Measurements from ENCODE around the gene SALL1. TPM values are rescaled to one million over a fixed set of nuclear protein-coding genes. Genes with fewer than 3 reads are reported as not detected.

Gene SALL1
- polyA plus RNA-seq, 1 donor = 4.5 TPM

GRCh38 chr16:51150165-51150887 lies 744 bp downstream of the SALL1 start:
- peaks cover 11% of the 10 kb centered on the region for H3K9me3 ChIP-seq (ENCODE audit: control insufficient read depth, low read depth, low read length)
- WGBS (ENCODE audit: insufficient coverage, low lambda C conversion rate) = no CpG with 5 or more reads among the region's 53 CpGs
- peak overlapping the region; percentile 44 for H3K4me3 ChIP-seq (ENCODE audit: low read length)
- peaks cover 10% of the 10 kb centered on the region for H3K4me1 ChIP-seq (ENCODE audit: control insufficient read depth, insufficient read depth, low read length)
- peaks cover 88% of the 10 kb centered on the region for H3K27me3 ChIP-seq (ENCODE audit: control insufficient read depth, insufficient read depth, low read length)
- H3K27ac ChIP-seq (ENCODE audit: low read length) = peak overlapping the region; percentile 38
- DNase-seq = no peak
- H3K36me3 ChIP-seq (ENCODE audit: control insufficient read depth, insufficient read depth, low read length) = no peaks in the 10 kb centered on the region

GRCh38 chr16:51149721-51150164 lies 1.3 kb downstream of the SALL1 start:
- peaks cover 82% of the 10 kb centered on the region for H3K27me3 ChIP-seq (ENCODE audit: control insufficient read depth, insufficient read depth, low read length)
- H3K36me3 ChIP-seq (ENCODE audit: control insufficient read depth, insufficient read depth, low read length) = no peaks in the 10 kb centered on the region
- peaks cover 8% of the 10 kb centered on the region for H3K4me1 ChIP-seq (ENCODE audit: control insufficient read depth, insufficient read depth, low read length)
- WGBS (ENCODE audit: insufficient coverage, low lambda C conversion rate) = no CpG with 5 or more reads among the region's 35 CpGs
- peaks cover 10% of the 10 kb centered on the region for H3K9me3 ChIP-seq (ENCODE audit: control insufficient read depth, low read depth, low read length)
- peak overlapping the region; percentile 33 for H3K27ac ChIP-seq (ENCODE audit: low read length)
- DNase-seq = no peak
- H3K4me3 ChIP-seq (ENCODE audit: low read length) = peak overlapping the region; percentile 44

- H3K27me3 ChIP-seq (ENCODE audit: control insufficient read depth, insufficient read depth, low read length) = peaks cover 78% of the 10 kb centered on the region
Observed at GRCh38 chr16:51149251-51149661, 1.8 kb downstream of the SALL1 start.

GRCh38 chr16:51148678-51149228 lies 2.3 kb downstream of the SALL1 start:
- peaks cover 72% of the 10 kb centered on the region for H3K27me3 ChIP-seq (ENCODE audit: control insufficient read depth, insufficient read depth, low read length)
- peaks cover 6% of the 10 kb centered on the region for H3K4me1 ChIP-seq (ENCODE audit: control insufficient read depth, insufficient read depth, low read length)
- peaks cover 8% of the 10 kb centered on the region for H3K9me3 ChIP-seq (ENCODE audit: control insufficient read depth, low read depth, low read length)
- H3K4me3 ChIP-seq (ENCODE audit: low read length) = peak overlapping the region; percentile 44
- DNase-seq = no peak
- WGBS (ENCODE audit: insufficient coverage, low lambda C conversion rate) = 57% methylated on average over 1 of the region's 2 CpGs
- H3K27ac ChIP-seq (ENCODE audit: low read length) = no peak overlapping the region
- no peaks in the 10 kb centered on the region for H3K36me3 ChIP-seq (ENCODE audit: control insufficient read depth, insufficient read depth, low read length)

More at GRCh38 chr16:51149251-51149661, 1.8 kb downstream of the SALL1 start:
- WGBS (ENCODE audit: insufficient coverage, low lambda C conversion rate) = no CpG with 5 or more reads among the region's 16 CpGs
- Histone ChIP-seq H3K4me1 (ENCODE audit: control insufficient read depth, insufficient read depth, low read length) (peaks cover 6% of the 10 kb centered on the region), H3K36me3 (ENCODE audit: control insufficient read depth, insufficient read depth, low read length) (no peaks in the 10 kb centered on the region), H3K27ac (ENCODE audit: low read length) (peak overlapping the region; percentile 33), H3K9me3 (ENCODE audit: control insufficient read depth, low read depth, low read length) (peaks cover 8% of the 10 kb centered on the region), H3K4me3 (ENCODE audit: low read length) (peak overlapping the region; percentile 44)
- DNase-seq = no peak

GRCh38 chr16:51147776-51148677 lies 3.0 kb downstream of the SALL1 start:
- Histone ChIP-seq H3K4me1 (ENCODE audit: control insufficient read depth, insufficient read depth, low read length) (peaks cover 6% of the 10 kb centered on the region), H3K36me3 (ENCODE audit: control insufficient read depth, insufficient read depth, low read length) (no peaks in the 10 kb centered on the region), H3K9me3 (ENCODE audit: control insufficient read depth, low read depth, low read length) (peaks cover 8% of the 10 kb centered on the region), H3K27ac (ENCODE audit: low read length) (no peak overlapping the region), H3K27me3 (ENCODE audit: control insufficient read depth, insufficient read depth, low read length) (peaks cover 68% of the 10 kb centered on the region), H3K4me3 (ENCODE audit: low read length) (no peak overlapping the region)
- DNase-seq = no peak
- 75% methylated on average over 2 of the region's 3 CpGs for WGBS (ENCODE audit: insufficient coverage, low lambda C conversion rate)

GRCh38 chr16:51146256-51146924 lies 4.7 kb downstream of the SALL1 start:
- Histone ChIP-seq H3K4me3 (ENCODE audit: low read length) (no peak overlapping the region), H3K27ac (ENCODE audit: low read length) (no peak overlapping the region), H3K4me1 (ENCODE audit: control insufficient read depth, insufficient read depth, low read length) (peaks cover 2% of the 10 kb centered on the region), H3K9me3 (ENCODE audit: control insufficient read depth, low read depth, low read length) (peaks cover 11% of the 10 kb centered on the region), H3K36me3 (ENCODE audit: control insufficient read depth, insufficient read depth, low read length) (no peaks in the 10 kb centered on the region), H3K27me3 (ENCODE audit: control insufficient read depth, insufficient read depth, low read length) (peaks cover 64% of the 10 kb centered on the region)
- no peak for DNase-seq
- WGBS (ENCODE audit: insufficient coverage, low lambda C conversion rate) = no CpG with 5 or more reads among the region's 6 CpGs

- H3K36me3 ChIP-seq (ENCODE audit: control insufficient read depth, insufficient read depth, low read length) = no peaks in the 10 kb centered on the region
- no peak overlapping the region for H3K27ac ChIP-seq (ENCODE audit: low read length)
- WGBS (ENCODE audit: insufficient coverage, low lambda C conversion rate) = 60% methylated on average over 1 of the region's 1 CpG
- no peak overlapping the region for H3K4me3 ChIP-seq (ENCODE audit: low read length)
- DNase-seq = no peak
- peaks cover 64% of the 10 kb centered on the region for H3K27me3 ChIP-seq (ENCODE audit: control insufficient read depth, insufficient read depth, low read length)
- peaks cover 4% of the 10 kb centered on the region for H3K9me3 ChIP-seq (ENCODE audit: control insufficient read depth, low read depth, low read length)
- H3K4me1 ChIP-seq (ENCODE audit: control insufficient read depth, insufficient read depth, low read length) = no peaks in the 10 kb centered on the region
Observed at GRCh38 chr16:51144203-51144602, 6.9 kb downstream of the SALL1 start.

- Histone ChIP-seq H3K27ac (ENCODE audit: low read length) (no peak overlapping the region), H3K27me3 (ENCODE audit: control insufficient read depth, insufficient read depth, low read length) (peaks cover 65% of the 10 kb centered on the region), H3K9me3 (ENCODE audit: control insufficient read depth, low read depth, low read length) (peaks cover 4% of the 10 kb centered on the region), H3K4me3 (ENCODE audit: low read length) (no peak overlapping the region), H3K36me3 (ENCODE audit: control insufficient read depth, insufficient read depth, low read length) (no peaks in the 10 kb centered on the region), H3K4me1 (ENCODE audit: control insufficient read depth, insufficient read depth, low read length) (no peaks in the 10 kb centered on the region)
- no peak for DNase-seq
- WGBS (ENCODE audit: insufficient coverage, low lambda C conversion rate) = 0% methylated on average over 1 of the region's 5 CpGs
Observed at GRCh38 chr16:51143196-51143977, 7.7 kb downstream of the SALL1 start.

GRCh38 chr16:51141541-51141940 lies 9.5 kb downstream of the SALL1 start:
- Histone ChIP-seq H3K36me3 (ENCODE audit: control insufficient read depth, insufficient read depth, low read length) (no peaks in the 10 kb centered on the region), H3K27ac (ENCODE audit: low read length) (no peak overlapping the region), H3K4me3 (ENCODE audit: low read length) (no peak overlapping the region), H3K27me3 (ENCODE audit: control insufficient read depth, insufficient read depth, low read length) (peaks cover 60% of the 10 kb centered on the region), H3K4me1 (ENCODE audit: control insufficient read depth, insufficient read depth, low read length) (no peaks in the 10 kb centered on the region), H3K9me3 (ENCODE audit: control insufficient read depth, low read depth, low read length) (peaks cover 4% of the 10 kb centered on the region)
- no peak for DNase-seq
- WGBS (ENCODE audit: insufficient coverage, low lambda C conversion rate) = no CpG with 5 or more reads among the region's 21 CpGs
